Astrocyte (in vitro differentiated cells and primary cell): Measurements from ENCODE around the gene GSK3B.

ENCODE experiments used
- EZH2 ChIP-seq: IDR thresholded peaks from 2 replicates; pipeline ENCODE4 v1.6.1; 2012; ENCODE audit warnings: mild to moderate bottlenecking, low read length, inconsistent platforms; ENCODE audit not compliant: insufficient read depth
- TF ChIP-seq, protein P1 (sequence below): IDR thresholded peaks from 2 replicates; pipeline ENCODE4 v1.5.1; 2011; ENCODE audit warnings: low read depth, mild to moderate bottlenecking, inconsistent platforms, low read length, moderate library complexity; ENCODE audit not compliant: insufficient read depth

DNA sequence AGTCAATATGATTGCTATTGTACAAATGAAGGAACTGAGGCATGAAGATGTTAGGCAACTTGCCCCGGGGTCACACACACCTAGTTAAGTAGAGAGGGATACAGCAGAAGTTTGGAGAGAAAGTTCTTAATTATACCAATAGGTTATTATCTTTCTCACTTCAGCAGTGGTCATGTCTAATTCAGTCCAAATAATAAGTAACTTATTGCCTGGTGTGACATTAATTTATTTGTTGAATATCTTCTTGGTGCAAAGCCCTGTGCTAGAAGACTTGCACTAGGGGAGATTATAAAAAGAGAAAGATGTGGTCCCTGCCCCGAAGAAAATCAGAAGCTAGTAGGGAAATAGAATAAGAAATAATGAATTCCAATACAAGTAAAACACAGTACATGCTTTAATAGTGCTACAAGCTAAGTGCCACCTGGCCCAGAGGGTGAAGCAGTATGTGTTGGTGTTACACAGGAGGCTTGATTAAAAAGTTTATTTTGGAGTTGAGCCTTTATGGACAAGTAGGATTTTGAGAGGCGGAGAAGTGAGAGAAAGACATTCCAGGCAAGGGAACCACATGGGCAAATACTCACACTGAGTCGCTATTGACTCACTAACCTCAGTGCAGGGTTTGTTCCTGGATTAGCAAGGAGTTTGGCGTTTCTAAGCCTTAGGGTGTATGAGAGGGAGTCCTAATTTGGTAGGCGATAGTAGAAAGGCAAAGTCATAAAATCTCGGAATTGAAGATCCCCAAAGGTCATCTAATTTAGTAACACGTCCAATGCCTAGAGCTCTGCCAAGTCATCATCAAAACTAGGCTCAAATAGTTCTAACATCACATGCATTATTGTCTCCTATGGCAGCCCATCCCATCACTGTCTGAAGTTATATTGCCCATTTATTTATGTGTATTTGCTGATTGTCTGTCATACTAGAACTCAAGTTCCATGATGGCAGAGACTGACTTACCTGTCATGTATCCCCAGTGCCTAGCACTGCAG, 19.2 kb upstream of the GSK3B start:
- TF ChIP-seq, protein P1, sequence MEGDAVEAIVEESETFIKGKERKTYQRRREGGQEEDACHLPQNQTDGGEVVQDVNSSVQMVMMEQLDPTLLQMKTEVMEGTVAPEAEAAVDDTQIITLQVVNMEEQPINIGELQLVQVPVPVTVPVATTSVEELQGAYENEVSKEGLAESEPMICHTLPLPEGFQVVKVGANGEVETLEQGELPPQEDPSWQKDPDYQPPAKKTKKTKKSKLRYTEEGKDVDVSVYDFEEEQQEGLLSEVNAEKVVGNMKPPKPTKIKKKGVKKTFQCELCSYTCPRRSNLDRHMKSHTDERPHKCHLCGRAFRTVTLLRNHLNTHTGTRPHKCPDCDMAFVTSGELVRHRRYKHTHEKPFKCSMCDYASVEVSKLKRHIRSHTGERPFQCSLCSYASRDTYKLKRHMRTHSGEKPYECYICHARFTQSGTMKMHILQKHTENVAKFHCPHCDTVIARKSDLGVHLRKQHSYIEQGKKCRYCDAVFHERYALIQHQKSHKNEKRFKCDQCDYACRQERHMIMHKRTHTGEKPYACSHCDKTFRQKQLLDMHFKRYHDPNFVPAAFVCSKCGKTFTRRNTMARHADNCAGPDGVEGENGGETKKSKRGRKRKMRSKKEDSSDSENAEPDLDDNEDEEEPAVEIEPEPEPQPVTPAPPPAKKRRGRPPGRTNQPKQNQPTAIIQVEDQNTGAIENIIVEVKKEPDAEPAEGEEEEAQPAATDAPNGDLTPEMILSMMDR = no peak
- TF ChIP-seq EZH2 = no peak
